Stimulated activated naive CD8-positive, alpha-beta T cell treated with anti-CD3 and anti-CD28 coated beads, Interleukin-15, Interleukin-2, amounts not matched to agents 100 ng/mL and 50 ng/mL, for 24 hours (primary cell): Measurements from ENCODE around the gene UFSP1.

Source experiments
- H3K27ac Mint-ChIP-seq: one replicate; pipeline ENCODE4 v1.8.0; 2021; ENCODE audit warnings: mild to moderate bottlenecking, mixed read lengths
- H3K27me3 Mint-ChIP-seq: one replicate; pipeline ENCODE4 v1.8.0; 2021; ENCODE audit warnings: mixed read lengths
- H3K36me3 Mint-ChIP-seq: one replicate; pipeline ENCODE4 v1.8.0; 2021; ENCODE audit warnings: low read depth, mixed read lengths
- H3K4me1 Mint-ChIP-seq: one replicate; pipeline ENCODE4 v1.8.0; 2021; ENCODE audit warnings: low read depth, mixed read lengths
- H3K4me3 Mint-ChIP-seq: one replicate; pipeline ENCODE4 v1.8.0; 2021; ENCODE audit warnings: mild to moderate bottlenecking, mixed read lengths
- H3K9me3 Mint-ChIP-seq: one replicate; pipeline ENCODE4 v1.8.0; 2021; ENCODE audit warnings: mixed read lengths

Gene UFSP1

DNA sequence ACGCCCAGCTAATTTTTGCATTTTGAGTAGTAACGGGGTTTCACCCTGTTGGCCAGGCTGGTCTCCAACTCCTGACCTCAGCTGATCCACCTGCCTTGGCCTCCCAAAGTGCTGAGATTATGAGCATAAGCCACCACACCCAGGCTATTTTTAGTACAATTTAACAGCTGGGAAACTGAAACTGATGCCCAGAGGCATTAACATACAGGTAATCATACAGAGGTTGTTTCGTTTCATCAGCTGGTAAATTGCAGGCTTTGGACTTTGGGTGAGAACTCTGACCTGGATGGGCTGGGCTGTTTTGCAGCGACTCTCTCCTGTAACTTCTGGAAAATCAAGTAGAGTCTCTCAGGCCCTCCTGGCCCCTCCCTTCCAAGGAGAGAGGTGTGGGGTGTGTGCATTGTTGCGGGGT lies 12.4 kb upstream of the UFSP1 start:
- Mint-ChIP-seq H3K4me1 (no peaks in the 10 kb centered on the region), H3K27me3 (peaks cover 20% of the 10 kb centered on the region), H3K27ac (no peak overlapping the region), H3K36me3 (no peaks in the 10 kb centered on the region), H3K4me3 (no peak overlapping the region), H3K9me3 (no peaks in the 10 kb centered on the region)

- Mint-ChIP-seq H3K4me3 (no peak overlapping the region), H3K27ac (no peak overlapping the region), H3K36me3 (no peaks in the 10 kb centered on the region)
Measured at GRCh38 chr7:100900978-100901377, 11.5 kb upstream of the UFSP1 start.

DNA sequence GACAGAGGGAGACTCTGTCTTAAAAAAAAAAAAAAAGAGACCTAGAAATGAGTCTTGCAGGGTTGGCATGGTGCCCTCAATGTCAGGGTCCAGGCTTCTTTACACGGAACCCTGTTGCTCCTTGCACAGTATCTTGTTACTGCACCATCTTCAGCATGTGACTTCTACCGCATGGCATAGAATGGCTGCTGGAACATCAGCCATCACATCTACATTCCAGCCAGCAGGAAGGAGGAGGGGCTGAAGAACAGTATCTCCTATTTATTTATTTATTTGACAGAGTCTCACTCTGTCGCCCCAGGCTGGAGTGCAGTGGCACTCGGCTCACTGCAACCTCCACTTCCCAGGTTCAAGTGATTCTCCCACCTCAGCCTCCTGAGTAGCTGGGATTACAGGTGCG lies 9.9 kb upstream of the UFSP1 start:
- Mint-ChIP-seq H3K36me3 (no peaks in the 10 kb centered on the region), H3K27me3 (peaks cover 28% of the 10 kb centered on the region), H3K27ac (no peak overlapping the region), H3K9me3 (no peaks in the 10 kb centered on the region), H3K4me1 (peaks cover 8% of the 10 kb centered on the region), H3K4me3 (no peak overlapping the region)

More at GRCh38 chr7:100900978-100901377, 11.5 kb upstream of the UFSP1 start:
- peaks cover 25% of the 10 kb centered on the region for H3K27me3 Mint-ChIP-seq
- peaks cover 5% of the 10 kb centered on the region for H3K4me1 Mint-ChIP-seq
- H3K9me3 Mint-ChIP-seq = no peaks in the 10 kb centered on the region

DNA sequence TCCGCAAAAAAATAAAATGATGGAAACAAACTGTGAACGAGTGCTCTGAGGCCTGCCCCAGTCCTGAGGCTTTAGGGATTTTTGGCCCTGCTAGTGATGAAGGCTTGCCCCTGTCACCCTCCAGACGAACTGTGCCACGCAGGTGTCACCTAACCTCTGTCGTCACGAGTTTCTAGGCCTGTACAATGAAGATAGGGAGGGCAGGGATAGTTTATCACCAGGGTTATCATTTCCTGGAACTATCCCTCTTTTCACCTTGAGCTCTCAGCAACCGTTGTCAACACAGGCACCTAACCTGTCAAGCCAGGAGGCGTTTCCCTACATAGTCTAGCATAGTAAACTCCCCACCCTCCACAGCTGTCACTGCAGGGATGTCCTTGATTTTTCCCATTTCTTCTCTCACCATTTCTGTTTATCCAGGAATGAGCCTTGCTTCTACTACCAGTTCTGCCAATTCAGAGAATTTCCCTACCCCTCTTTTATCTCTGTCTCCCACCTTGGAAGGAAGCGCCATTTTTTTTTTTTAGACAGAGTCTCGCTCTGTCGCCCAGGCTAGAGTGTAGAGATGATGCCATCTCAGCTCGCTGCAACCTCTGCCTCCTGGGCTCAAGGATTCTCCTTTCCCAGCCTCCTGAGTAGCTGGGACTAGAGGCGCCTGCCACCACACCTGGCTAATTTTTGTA lies 8.4 kb upstream of the UFSP1 start:
- H3K4me3 Mint-ChIP-seq = no peak overlapping the region
- H3K27ac Mint-ChIP-seq = no peak overlapping the region
- no peaks in the 10 kb centered on the region for H3K36me3 Mint-ChIP-seq
- peaks cover 8% of the 10 kb centered on the region for H3K4me1 Mint-ChIP-seq
- H3K27me3 Mint-ChIP-seq = peaks cover 30% of the 10 kb centered on the region
- no peaks in the 10 kb centered on the region for H3K9me3 Mint-ChIP-seq

GRCh38 chr7:100896732-100897608 lies 7.5 kb upstream of the UFSP1 start:
- Mint-ChIP-seq H3K4me1 (peaks cover 8% of the 10 kb centered on the region), H3K27me3 (peaks cover 38% of the 10 kb centered on the region), H3K36me3 (no peaks in the 10 kb centered on the region), H3K4me3 (no peak overlapping the region), H3K9me3 (no peaks in the 10 kb centered on the region), H3K27ac (no peak overlapping the region)

DNA sequence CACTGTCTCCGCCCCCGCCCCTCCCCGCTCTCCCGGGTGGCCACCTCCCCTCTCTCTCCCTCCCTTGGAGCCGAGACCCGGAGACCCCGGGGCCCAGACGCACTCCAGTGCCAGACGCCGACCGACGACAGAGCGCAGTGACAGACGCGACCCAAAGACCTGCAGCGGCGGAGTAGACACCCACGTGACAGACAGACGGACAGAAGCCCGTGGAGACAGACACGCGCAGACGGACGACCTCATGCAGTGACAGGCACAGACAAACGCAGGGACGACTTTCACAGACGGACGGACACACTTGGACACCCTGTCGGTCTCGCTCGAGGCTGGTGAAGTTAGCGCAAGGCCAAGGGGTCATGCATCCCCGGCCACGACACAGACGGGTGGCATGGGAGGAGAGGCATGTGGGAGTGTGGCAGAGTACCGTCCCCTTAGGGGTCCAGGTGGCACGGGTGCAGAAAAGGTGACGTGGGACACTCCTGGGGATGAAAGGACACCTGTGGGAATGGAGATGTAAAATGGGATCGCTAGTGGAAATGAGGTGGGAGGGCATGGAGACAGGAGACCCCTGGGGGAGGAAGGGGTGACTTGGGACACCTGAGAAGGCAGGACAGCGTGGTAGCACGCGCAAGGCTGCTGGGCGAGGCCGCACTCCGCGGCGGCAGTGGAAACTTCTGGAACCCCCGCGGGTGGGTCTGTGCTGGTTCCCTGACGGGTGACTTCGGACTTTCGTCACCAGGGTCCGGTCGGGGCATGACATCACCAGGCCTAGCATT lies 6.6 kb upstream of the UFSP1 start:
- no peaks in the 10 kb centered on the region for H3K9me3 Mint-ChIP-seq
- no peaks in the 10 kb centered on the region for H3K36me3 Mint-ChIP-seq
- peak overlapping the region; percentile 80 for H3K4me3 Mint-ChIP-seq
- no peak overlapping the region for H3K27ac Mint-ChIP-seq
- peaks cover 13% of the 10 kb centered on the region for H3K4me1 Mint-ChIP-seq
- peaks cover 46% of the 10 kb centered on the region for H3K27me3 Mint-ChIP-seq

DNA sequence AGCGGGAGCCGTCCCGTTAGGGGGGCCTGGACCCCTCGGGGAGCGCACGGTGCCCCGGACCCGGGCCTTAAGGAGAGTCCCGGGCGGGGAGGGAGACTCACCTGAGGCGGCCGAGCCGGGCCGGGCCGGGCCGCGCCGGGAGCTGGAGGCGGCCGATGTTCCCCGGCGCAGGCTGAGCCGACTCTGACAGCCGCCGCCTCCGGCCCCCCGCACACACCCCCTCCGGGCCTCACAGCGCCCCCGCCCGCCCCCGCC lies 6.1 kb upstream of the UFSP1 start, which contains the start of gene ACHE:
TSS of gene ACHE (minus strand) at position 188 of the 255 bp plus-strand sequence. CDS start 1,656 bp downstream, outside the sequence.
- peaks cover 18% of the 10 kb centered on the region for H3K4me1 Mint-ChIP-seq
- H3K36me3 Mint-ChIP-seq = no peaks in the 10 kb centered on the region
- peak within 1 kb of the TSS; percentile 80 for H3K4me3 Mint-ChIP-seq
- H3K27me3 Mint-ChIP-seq = peaks cover 41% of the 10 kb centered on the region
- no peak within 1 kb of the TSS for H3K27ac Mint-ChIP-seq
- no peaks in the 10 kb centered on the region for H3K9me3 Mint-ChIP-seq

- Mint-ChIP-seq H3K9me3 (no peaks in the 10 kb centered on the region), H3K4me3 (no peak overlapping the region), H3K27me3 (peaks cover 39% of the 10 kb centered on the region), H3K4me1 (peaks cover 23% of the 10 kb centered on the region), H3K27ac (no peak overlapping the region), H3K36me3 (no peaks in the 10 kb centered on the region)
Measured at GRCh38 chr7:100894860-100895700, 5.6 kb upstream of the UFSP1 start.

GRCh38 chr7:100893910-100894721 lies 4.6 kb upstream of the UFSP1 start:
- Mint-ChIP-seq H3K4me1 (peaks cover 23% of the 10 kb centered on the region), H3K27ac (no peak overlapping the region), H3K36me3 (no peaks in the 10 kb centered on the region), H3K9me3 (no peaks in the 10 kb centered on the region), H3K4me3 (no peak overlapping the region), H3K27me3 (peaks cover 36% of the 10 kb centered on the region)

- Mint-ChIP-seq H3K36me3 (peaks cover 3% of the 10 kb centered on the region), H3K27ac (no peak overlapping the region), H3K27me3 (peaks cover 36% of the 10 kb centered on the region), H3K4me1 (peaks cover 26% of the 10 kb centered on the region), H3K4me3 (no peak overlapping the region), H3K9me3 (no peaks in the 10 kb centered on the region)
Measured at GRCh38 chr7:100893318-100893895, 3.9 kb upstream of the UFSP1 start.

DNA sequence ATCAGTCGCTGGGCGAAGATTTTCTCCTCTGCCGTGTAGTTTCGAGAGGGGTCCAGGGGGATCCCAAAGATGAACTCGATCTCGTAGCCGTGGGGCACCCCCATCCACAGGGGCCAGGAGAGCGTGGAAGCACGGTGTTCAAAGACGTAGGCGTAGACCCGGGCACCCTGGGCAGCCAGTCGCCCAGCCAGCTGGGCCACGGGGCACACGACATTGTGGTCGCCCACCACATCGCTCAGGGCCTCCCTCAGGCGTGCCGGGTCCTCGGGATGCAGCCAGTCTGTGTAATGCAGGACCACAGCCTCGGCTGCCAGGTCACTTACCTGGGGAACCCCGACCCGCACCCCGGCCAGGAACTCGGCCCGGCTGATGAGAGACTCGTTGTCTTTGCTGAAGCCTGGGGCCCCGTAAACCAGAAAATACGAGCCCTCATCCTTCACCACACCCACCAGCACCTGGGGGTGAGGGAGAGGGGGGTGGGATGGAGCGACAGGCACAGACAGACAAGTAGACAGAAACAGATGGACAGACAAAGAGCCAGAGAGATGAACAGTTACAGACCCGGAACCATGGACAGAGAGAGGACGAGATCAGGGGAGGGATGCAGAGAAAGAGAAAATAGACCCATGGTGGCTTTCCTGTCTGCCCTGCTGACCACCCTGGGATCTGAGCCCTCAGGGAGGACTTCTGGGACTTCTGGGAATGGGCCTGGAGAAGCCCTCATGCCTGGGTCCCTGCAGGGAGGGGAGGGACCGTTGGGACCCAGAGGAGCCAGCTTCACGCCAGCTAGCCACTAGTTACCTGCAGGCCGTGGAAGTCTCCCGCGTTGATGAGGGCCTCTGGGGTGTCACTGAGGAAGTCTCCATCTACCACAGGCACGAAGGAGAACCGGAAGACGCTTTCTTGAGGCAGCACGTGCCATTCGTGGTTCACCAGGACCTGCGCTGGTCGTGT lies 3.1 kb upstream of the UFSP1 start:
- peaks cover 34% of the 10 kb centered on the region for H3K4me1 Mint-ChIP-seq
- H3K27me3 Mint-ChIP-seq = peaks cover 30% of the 10 kb centered on the region
- peaks cover 11% of the 10 kb centered on the region for H3K36me3 Mint-ChIP-seq
- H3K4me3 Mint-ChIP-seq = no peak overlapping the region
- no peak overlapping the region for H3K27ac Mint-ChIP-seq
- H3K9me3 Mint-ChIP-seq = no peaks in the 10 kb centered on the region

GRCh38 chr7:100891568-100892247 lies 2.2 kb upstream of the UFSP1 start:
- H3K4me1 Mint-ChIP-seq = peaks cover 43% of the 10 kb centered on the region
- peak overlapping the region; percentile 65 for H3K4me3 Mint-ChIP-seq
- H3K36me3 Mint-ChIP-seq = peaks cover 20% of the 10 kb centered on the region
- H3K27ac Mint-ChIP-seq = peak overlapping the region; percentile 74
- H3K9me3 Mint-ChIP-seq = no peaks in the 10 kb centered on the region
- H3K27me3 Mint-ChIP-seq = peaks cover 26% of the 10 kb centered on the region
